Breast epithelium (tissue), 3 donors: ENCODE data around the gene FAM168A.

ENCODE experiments used
- POLR2A ChIP-seq: fragments of 450-650 bp; IDR thresholded peaks from one replicate; pipeline ENCODE4 v1.6.1; 2016; ENCODE audit warnings: antibody characterized with exemption, mild to moderate bottlenecking, moderate library complexity
- TF ChIP-seq, protein P1 (sequence below), 3 donors: fragments of 450-650 bp; IDR thresholded peaks; one replicate each; pipeline ENCODE4 v1.5.1; 2016 to 2017; ENCODE audit warnings: antibody characterized with exemption in 3 of 3, mild to moderate bottlenecking in 3 of 3, moderate library complexity in 3 of 3

GRCh38 chr11:73399636-73400035, 198.3 kb downstream of the FAM168A start:
- TF ChIP-seq, protein P1, sequence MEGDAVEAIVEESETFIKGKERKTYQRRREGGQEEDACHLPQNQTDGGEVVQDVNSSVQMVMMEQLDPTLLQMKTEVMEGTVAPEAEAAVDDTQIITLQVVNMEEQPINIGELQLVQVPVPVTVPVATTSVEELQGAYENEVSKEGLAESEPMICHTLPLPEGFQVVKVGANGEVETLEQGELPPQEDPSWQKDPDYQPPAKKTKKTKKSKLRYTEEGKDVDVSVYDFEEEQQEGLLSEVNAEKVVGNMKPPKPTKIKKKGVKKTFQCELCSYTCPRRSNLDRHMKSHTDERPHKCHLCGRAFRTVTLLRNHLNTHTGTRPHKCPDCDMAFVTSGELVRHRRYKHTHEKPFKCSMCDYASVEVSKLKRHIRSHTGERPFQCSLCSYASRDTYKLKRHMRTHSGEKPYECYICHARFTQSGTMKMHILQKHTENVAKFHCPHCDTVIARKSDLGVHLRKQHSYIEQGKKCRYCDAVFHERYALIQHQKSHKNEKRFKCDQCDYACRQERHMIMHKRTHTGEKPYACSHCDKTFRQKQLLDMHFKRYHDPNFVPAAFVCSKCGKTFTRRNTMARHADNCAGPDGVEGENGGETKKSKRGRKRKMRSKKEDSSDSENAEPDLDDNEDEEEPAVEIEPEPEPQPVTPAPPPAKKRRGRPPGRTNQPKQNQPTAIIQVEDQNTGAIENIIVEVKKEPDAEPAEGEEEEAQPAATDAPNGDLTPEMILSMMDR (IDR thresholded peaks at IDR 0.05): no peak
- TF ChIP-seq POLR2A: no peak
